Esophagus mucosa (tissue), 1 donor: ENCODE measurements around the gene JAKMIP3. TPM values are rescaled to one million over a fixed set of nuclear protein-coding genes. Genes with fewer than 3 reads are reported as not detected.

ENCODE experiments used
- ATAC-seq: fragments of 200-7000 bp; cut with Tn5 transposase; one replicate; pipeline ENCODE4 v1.9.1; 2020
- total RNA-seq: library from RNA; stranded (reverse); gene quantifications from one replicate; pipeline ENCODE4 v1.2.4, GENCODE V29; 2023
- donor health status: DM: yes; HTN: yes; CAD: no.

JAKMIP3 gene
- total RNA-seq, result 0.04 TPM

DNA sequence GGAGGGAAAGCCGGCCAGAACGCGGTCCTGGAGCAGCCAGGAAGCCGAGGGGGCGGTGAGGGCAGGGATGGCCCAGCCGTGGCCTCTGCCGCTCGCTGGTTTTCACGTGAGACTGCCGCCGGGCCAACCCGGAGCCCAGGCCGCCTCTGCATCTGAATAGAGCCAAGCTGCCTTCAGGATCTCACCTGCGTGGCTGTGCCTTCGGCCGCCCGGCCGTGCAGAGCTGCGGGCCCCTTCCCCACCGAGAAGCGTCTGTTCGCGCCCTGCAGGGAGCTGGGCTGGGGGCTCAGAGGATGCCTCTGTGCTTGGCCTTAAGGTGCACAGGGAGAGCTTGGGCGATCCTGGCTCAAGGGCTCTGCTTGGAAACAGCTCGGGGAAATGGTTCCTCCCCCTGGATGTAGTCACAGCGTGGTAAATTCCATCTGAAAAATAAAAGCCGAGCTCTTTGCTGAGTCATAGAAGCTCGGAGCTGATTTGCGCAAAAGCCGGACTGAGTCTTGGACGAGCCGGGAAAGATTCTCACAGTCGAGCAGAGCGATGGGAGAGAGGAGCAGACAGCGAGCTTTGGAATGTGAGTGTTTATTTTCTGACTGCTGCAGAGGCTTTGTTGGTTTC lies at the start of gene JAKMIP3:
Gene JAKMIP3 (plus strand): TSS at position 456 of the 615 bp plus-strand sequence. CDS start 38,863 bp downstream, outside the sequence.
- peak; percentile 74 for ATAC-seq

DNA sequence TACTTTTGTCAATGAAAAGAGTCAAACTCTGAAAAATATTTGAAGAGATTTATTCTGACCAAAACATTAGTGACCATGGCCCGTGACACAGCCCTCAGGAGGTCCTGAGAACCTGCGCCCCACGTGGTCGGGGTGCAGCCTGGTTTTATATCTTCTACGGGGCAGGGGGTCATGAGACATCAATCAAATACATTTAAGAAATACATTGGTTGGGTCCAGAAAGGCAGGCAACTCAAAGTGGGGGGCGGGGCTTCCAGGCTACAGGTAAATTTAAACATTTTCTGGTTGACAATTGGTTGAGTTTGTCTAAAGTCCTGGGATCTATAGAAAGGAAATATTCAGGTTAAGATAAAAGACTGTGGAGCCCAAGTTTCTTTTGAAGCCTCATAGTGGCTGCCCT lies 49.2 kb upstream of the JAKMIP3 start:
- ATAC-seq, result no peak

- ATAC-seq, result no peak
Measured at GRCh38 chr10:132018446-132018845, 47.3 kb upstream of the JAKMIP3 start.

GRCh38 chr10:132019366-132019765 lies 46.4 kb upstream of the JAKMIP3 start:
- no peak for ATAC-seq

DNA sequence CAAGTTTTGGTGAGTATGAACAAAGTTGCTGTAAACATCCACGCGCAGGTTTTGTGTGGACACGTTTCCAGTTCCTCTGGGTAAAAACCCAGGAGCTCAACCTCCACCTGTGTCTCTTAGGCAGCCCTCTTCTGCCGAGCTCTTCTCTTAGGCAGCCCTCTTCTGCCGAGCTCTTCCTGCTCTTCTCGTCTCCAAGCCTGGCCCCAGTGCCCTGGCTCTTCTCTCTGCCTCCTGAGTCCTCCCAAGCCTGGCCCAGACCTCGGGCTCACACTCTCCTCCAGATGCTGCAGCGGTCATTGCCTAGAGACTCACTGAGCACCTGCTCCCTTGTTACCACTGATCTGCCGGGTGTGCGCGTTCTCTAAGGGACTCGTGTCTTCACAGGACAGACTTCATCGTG lies 45.3 kb upstream of the JAKMIP3 start:
- ATAC-seq, result no peak

DNA sequence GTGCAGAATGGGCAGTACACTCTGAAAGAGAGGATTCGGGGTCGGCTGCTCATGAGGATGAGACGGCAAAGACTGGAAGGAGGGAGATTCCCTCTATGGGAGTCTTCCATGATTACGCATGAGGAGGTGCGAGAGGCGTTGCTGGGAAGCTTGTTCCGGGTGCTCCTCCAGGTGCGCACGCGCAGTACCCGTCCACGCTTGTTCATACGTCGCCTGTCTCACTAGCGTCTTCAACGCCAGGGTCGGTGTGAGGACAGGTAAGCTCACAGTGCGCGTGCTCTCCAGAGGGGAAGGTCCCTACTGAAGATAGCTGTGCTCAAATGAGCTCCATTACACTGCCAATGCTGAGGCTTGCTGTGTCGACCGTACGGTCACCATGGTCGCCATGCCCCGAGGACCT lies 44.7 kb upstream of the JAKMIP3 start:
- no peak for ATAC-seq

DNA sequence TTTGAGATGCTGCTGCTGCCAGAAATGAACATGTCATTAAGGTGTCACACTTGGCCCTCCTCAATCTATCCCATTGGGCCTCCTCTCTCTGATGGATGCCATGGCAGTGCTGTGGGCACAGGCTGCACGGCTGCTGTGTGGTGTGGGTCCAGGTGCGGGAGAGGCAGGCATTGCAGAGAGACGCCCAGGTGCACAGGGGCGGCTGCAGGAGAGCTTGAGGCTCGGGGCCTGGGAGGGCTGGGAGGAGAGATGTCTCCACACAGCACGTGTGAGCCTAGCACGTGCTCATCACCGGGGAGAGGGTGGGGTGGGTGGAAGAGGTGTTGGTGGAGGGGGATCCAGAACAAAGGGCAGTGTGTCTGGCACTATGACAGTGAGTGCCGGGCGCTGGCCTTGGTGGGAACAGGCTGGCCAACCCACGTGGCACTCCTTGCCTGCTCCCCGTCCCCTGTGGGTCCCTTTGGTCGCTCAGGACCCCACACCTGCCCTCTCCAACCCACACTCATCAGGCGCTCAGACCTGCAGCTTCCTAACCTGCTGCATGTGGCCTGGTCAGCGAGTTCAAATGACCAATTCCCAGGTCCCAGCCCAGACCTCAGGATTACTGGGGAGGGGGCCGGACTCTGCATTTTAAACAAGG lies 44.1 kb upstream of the JAKMIP3 start:
- ATAC-seq, result peak; percentile 14

GRCh38 chr10:132022241-132022640 lies 43.5 kb upstream of the JAKMIP3 start:
- ATAC-seq, result no peak

DNA sequence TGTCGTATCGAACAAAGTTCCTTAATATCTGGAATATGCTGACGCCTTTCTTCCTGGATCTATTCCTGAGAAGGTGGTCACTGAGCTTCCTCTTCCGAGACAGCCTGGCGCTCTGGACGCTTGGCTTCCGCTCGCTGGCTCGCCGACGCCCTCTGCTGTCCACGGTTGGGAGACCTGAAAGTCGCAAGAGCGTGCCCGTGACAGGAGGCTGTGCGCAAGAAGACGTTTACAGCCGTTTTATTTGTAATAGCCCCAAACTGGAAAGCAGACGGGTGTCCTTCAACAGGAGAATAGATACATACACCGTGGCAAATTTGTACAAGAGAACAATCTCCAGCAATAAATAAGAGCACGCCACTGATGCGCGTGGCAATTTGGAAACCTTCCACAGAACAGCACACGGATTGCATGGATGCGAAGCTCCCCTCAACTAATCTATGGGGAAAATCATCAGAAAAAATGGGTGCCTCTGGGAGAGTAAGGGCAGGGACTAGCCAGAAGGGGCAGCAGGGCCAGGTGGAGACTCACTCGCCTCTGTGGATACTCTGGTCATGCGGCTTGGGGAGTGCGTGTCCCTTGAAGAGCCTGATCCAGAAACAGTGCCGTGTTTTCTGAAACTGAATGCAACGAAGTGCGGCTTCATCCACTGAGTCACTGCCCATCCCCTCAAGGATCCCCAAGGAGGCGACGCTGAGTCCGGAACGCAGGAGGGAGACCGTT lies 42.5 kb upstream of the JAKMIP3 start:
- peak; percentile 85 for ATAC-seq

DNA sequence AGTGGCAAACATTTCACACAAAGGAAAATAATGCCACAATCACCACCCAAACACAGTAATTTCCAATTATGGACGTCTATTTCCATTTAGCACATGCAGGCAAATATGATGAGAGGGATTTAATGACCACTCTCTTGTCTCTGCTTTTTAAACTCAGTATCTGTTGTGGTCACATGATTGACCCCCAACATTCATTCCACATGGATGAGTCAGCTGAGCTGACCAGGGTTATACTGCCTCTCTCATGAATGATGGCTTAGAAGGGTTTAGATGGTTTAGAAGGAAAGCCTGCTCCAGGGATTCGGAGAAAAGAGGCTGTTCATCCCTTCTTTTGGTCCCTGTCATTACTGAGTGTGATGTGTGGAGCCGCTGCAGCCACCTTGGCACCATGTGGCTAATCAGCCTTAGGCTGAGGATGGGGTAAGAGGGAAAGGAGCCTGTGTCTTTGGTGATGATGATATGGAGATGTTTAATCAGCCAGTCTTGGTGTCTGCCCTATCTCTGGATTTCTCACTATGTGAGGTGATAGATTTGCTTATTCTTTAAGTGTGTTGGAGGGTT lies 38.2 kb upstream of the JAKMIP3 start:
- ATAC-seq, result no peak

DNA sequence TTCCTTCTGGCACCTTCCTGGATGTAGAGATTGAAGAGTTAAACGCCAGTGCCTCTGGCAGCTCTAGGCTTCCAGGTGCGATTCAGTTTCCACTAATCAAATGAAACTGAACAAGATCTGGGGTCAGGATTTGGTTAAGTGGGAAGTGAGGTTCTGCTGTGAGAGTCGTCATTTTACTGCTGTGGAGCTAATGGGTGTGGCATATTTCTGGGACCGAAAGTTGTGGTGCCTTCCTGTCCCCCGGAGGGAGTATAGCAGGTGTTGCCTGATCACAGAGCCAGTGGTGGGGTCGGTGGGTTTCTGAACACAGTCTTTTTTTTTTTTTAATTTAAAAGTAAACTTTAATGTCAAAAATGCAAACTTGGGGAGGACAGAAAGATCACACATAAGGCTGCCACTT lies 37.0 kb upstream of the JAKMIP3 start:
- ATAC-seq, result no peak

DNA sequence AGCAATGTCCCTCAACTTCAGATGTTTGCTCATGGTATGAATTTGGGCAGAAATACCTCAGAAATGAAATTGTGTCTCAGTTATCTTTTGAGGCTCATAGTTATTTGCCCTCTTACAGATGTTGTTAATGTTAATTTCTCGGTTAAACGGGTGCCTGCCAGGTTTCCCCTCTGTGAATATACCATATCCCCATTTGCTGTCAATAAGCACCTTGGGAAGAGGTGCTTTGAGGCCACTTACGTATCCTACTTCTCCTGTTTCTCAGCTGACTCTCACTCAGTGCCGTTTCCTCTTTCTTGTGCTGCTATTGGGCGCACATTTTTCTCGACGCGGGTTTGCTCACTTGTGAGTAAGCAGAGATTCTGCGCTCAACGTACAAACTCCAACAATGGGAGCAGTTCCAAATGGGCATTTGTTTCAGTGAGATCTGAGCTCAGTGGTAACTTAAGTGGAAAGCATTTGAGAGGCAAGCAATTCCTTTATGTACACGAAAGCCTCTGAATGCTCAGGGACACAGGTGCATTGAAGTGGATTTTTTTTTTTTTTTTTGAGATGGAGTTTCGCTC lies 34.8 kb upstream of the JAKMIP3 start:
- ATAC-seq, result no peak

- no peak for ATAC-seq
Measured at GRCh38 chr10:132033632-132034031, 32.1 kb upstream of the JAKMIP3 start.

DNA sequence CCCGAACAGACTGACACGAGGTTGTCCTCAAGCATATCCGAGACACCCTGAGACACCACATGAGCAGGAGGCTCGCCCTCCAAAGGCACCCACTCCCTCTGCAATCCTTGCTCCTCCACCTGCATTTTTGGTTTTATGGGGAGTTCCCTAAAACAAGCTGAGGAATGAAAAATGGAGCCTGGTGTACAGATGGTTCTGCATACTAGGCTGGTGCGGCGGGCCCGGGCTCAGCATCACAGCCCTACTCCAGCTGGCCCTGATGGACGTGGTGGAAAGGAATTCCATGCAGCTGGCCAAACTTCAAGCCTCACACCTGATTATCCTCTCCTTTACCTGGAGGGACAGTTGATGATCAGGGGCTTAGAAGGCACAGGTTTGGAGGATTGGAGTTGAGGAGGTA lies 30.3 kb upstream of the JAKMIP3 start:
- no peak for ATAC-seq

GRCh38 chr10:132036153-132036886 lies 29.4 kb upstream of the JAKMIP3 start:
- ATAC-seq, result peak; percentile 51

- peak; percentile 45 for ATAC-seq
Measured at GRCh38 chr10:132036887-132037675, 28.7 kb upstream of the JAKMIP3 start.

DNA sequence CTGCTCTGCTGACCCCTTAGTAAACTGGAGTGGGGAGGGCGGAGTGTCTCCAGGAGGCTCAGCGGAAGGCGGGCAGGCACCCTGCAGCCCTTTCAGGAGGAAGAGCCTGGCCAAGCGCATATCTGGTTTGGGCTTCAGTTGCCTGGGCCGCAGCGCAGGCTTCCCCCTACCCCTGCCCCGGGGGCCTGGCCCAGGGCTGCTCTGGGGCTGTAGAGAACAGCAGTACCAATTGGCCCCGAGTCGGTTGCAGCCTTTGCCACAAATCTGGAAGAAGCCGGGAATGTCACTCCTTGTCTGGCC lies 28.1 kb upstream of the JAKMIP3 start:
- ATAC-seq, result no peak

DNA sequence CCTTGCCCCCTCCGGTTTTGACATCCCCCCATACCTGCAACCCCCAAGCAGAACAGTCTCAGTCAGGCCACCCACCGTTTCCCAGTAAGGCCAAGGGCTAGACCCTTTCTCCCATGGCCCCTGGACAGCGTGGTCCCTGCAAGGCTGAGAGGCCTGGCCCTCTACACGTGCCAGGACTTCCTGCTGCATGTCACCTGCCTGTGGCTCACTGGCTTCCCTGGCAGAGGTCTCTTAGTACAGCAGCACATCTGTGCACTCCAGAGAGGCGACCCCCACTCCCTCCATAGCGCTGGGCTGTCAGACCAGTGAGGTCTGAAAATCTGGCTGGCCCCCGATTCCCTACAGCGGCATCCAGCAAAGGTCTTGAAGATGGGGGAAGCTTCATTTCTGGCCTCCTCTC lies 26.4 kb upstream of the JAKMIP3 start:
- ATAC-seq, result no peak

DNA sequence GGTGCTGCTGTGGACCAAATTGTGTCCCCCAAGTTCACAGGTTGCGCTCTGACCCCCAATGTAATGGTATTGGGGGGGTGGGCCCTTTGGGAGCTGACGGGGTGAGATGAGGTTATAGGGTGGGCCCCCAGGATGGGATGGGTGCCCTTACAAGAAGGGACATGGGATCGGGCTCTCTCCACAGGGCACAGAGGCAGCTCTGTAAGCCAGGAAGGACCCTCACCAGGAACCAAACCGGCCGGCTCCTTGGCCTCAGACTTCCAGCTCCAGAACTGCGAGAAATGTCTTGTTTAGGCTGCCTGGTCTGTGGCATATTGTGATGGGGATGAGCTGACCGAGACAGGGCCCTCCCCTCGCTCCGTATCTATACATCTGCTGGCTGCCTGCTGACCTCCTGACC lies 25.7 kb upstream of the JAKMIP3 start:
- ATAC-seq, result no peak

GRCh38 chr10:132041340-132041739 lies 24.4 kb upstream of the JAKMIP3 start:
- ATAC-seq, result no peak

GRCh38 chr10:132043861-132044695 lies 21.7 kb upstream of the JAKMIP3 start:
- no peak for ATAC-seq
